HEK293 (cell line): ENCODE measurements around the gene NOS1AP.

Source experiments
- CTCF ChIP-seq: fragments of 450-650 bp; formaldehyde crosslinking; IDR thresholded peaks from 2 replicates; pipeline ENCODE4 v1.5.1; 2016; ENCODE audit warnings: missing biosample characterization, missing genetic modification characterization
- HOXC10 ChIP-seq: sonication (generic); formaldehyde crosslinking; IDR thresholded peaks from 2 replicates; pipeline ENCODE4 v1.8.1; 2023; ENCODE audit warnings: mild to moderate bottlenecking, missing genetic modification reagents
- OVOL3 ChIP-seq: fragments of 450-650 bp; formaldehyde crosslinking; IDR thresholded peaks from 2 replicates; pipeline ENCODE4 v1.5.1; 2016; ENCODE audit warnings: missing biosample characterization, missing genetic modification characterization
- ZIC2 ChIP-seq: fragments of 450-650 bp; formaldehyde crosslinking; IDR thresholded peaks from 2 replicates; pipeline ENCODE4 v1.5.1; 2016; ENCODE audit warnings: missing biosample characterization, missing genetic modification characterization
- ZNF138 ChIP-seq: fragments of 450-650 bp; formaldehyde crosslinking; IDR thresholded peaks from 2 replicates; pipeline ENCODE4 v1.5.1; 2016; ENCODE audit warnings: missing biosample characterization, missing genetic modification characterization, borderline replicate concordance

GRCh38 chr1:162388615-162389014 lies 319.1 kb downstream of the NOS1AP start:
- TF ChIP-seq OVOL3 (tag by site-specific recombination) (no peak), ZNF138 (tag by site-specific recombination) (no peak), ZIC2 (tag by site-specific recombination) (no peak), CTCF (tag by site-specific recombination) (no peak), HOXC10 (CRISPR knock-in tag) (no peak)
